Measurements from ENCODE around the gene HOXD8. TPM values are rescaled to one million over a fixed set of nuclear protein-coding genes. Genes with fewer than 3 reads are reported as not detected.

Gene HOXD8
- total and polyA plus RNA-seq, 10 of the 15 experiments (the other 5 are each of a cell fraction or from before 2014, with no cell fraction given) = not detected

GRCh38 chr2:176138923-176139660, 9.6 kb downstream of the HOXD8 start:
- no peak overlapping the region for H2AFZ ChIP-seq (ENCODE audit: control insufficient read depth, low read depth, low read length)
- in situ Hi-C loops (cut with MboI) = loop anchor here (25.0 kb wide), 1 partner anchor 1198 kb away; no protein-coding TSS in a partner anchor
- FAIRE-seq (no peak), ATAC-seq (no peak), DNase-seq (ENCODE audit: low read depth, low spot score) (no peak)
- H3K27me3 ChIP-seq (replicated peaks in 1 of 2; ENCODE audit: control insufficient read depth in 2 of 2, insufficient read depth in 2 of 2, low read length in 1 of 2) = peaks cover 2 to 11% of the 10 kb centered on the region in 2 experiments
- no peak overlapping the region for H3K9ac ChIP-seq (ENCODE audit: control insufficient read depth, insufficient read depth, low read length)
- no peaks in the 10 kb centered on the region for H3K79me2 ChIP-seq (ENCODE audit: control insufficient read depth, insufficient read depth, low read length)
- CTCF ChIA-PET = interaction anchor here (0.7 to 8.6 kb wide), 17 partner anchors 12 to 1010 kb away, joined by 3 to 157 read pairs (median 10); no protein-coding TSS in a partner anchor
- H3K27ac ChIP-seq (ENCODE audit: control insufficient read depth, insufficient read depth) = no peak overlapping the region
- TF ChIP-seq, protein P1, sequence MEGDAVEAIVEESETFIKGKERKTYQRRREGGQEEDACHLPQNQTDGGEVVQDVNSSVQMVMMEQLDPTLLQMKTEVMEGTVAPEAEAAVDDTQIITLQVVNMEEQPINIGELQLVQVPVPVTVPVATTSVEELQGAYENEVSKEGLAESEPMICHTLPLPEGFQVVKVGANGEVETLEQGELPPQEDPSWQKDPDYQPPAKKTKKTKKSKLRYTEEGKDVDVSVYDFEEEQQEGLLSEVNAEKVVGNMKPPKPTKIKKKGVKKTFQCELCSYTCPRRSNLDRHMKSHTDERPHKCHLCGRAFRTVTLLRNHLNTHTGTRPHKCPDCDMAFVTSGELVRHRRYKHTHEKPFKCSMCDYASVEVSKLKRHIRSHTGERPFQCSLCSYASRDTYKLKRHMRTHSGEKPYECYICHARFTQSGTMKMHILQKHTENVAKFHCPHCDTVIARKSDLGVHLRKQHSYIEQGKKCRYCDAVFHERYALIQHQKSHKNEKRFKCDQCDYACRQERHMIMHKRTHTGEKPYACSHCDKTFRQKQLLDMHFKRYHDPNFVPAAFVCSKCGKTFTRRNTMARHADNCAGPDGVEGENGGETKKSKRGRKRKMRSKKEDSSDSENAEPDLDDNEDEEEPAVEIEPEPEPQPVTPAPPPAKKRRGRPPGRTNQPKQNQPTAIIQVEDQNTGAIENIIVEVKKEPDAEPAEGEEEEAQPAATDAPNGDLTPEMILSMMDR (IDR thresholded peaks at IDR 0.05 in 2 of 3, conservative IDR thresholded peaks at IDR 0.05 in 1 of 3; ENCODE audit: control insufficient read depth in 2 of 3, extremely low read depth in 1 of 3, insufficient read depth in 1 of 3, low read depth in 3 of 3, low read length in 3 of 3) = no peak
- TF ChIP-seq JUNB (IDR thresholded peaks at IDR 0.05) (no peak), FOXM1 (IDR thresholded peaks at IDR 0.05; ENCODE audit: low read depth, low read length) (no peak), TARDBP (IDR thresholded peaks at IDR 0.05; ENCODE audit: borderline replicate concordance) (no peak), ATF7 (IDR thresholded peaks at IDR 0.05; ENCODE audit: low read depth) (no peak), HDGF (IDR thresholded peaks at IDR 0.05) (no peak), MEF2A (IDR thresholded peaks at IDR 0.05; ENCODE audit: insufficient read depth, low read depth, low read length) (no peak), ZNF217 (IDR thresholded peaks at IDR 0.05) (no peak), CHD1 (IDR thresholded peaks at IDR 0.05; ENCODE audit: low read depth, low read length) (no peak)
- TF ChIP-seq, protein P2, sequence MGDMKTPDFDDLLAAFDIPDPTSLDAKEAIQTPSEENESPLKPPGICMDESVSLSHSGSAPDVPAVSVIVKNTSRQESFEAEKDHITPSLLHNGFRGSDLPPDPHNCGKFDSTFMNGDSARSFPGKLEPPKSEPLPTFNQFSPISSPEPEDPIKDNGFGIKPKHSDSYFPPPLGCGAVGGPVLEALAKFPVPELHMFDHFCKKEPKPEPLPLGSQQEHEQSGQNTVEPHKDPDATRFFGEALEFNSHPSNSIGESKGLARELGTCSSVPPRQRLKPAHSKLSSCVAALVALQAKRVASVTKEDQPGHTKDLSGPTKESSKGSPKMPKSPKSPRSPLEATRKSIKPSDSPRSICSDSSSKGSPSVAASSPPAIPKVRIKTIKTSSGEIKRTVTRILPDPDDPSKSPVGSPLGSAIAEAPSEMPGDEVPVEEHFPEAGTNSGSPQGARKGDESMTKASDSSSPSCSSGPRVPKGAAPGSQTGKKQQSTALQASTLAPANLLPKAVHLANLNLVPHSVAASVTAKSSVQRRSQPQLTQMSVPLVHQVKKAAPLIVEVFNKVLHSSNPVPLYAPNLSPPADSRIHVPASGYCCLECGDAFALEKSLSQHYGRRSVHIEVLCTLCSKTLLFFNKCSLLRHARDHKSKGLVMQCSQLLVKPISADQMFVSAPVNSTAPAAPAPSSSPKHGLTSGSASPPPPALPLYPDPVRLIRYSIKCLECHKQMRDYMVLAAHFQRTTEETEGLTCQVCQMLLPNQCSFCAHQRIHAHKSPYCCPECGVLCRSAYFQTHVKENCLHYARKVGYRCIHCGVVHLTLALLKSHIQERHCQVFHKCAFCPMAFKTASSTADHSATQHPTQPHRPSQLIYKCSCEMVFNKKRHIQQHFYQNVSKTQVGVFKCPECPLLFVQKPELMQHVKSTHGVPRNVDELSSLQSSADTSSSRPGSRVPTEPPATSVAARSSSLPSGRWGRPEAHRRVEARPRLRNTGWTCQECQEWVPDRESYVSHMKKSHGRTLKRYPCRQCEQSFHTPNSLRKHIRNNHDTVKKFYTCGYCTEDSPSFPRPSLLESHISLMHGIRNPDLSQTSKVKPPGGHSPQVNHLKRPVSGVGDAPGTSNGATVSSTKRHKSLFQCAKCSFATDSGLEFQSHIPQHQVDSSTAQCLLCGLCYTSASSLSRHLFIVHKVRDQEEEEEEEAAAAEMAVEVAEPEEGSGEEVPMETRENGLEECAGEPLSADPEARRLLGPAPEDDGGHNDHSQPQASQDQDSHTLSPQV (IDR thresholded peaks at IDR 0.05) = no peak
- TF ChIP-seq, protein P3, sequence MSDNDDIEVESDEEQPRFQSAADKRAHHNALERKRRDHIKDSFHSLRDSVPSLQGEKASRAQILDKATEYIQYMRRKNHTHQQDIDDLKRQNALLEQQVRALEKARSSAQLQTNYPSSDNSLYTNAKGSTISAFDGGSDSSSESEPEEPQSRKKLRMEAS (IDR thresholded peaks at IDR 0.05; ENCODE audit: low read depth, low read length) = no peak
- H3K36me3 ChIP-seq (ENCODE audit: control insufficient read depth in 2 of 2, insufficient read depth in 2 of 2, low read length in 1 of 2) = no peaks in the 10 kb centered on the region
- H3K4me2 ChIP-seq (ENCODE audit: control insufficient read depth, insufficient read depth) = no peak overlapping the region
- no peak overlapping the region for H3K4me3 ChIP-seq
- POLR2A ChIA-PET = no interaction called here
- WGBS (ENCODE audit: insufficient coverage, insufficient replicate concordance, low lambda C conversion rate, missing lambda C conversion rate) = 42% methylated on average over 28 of the region's 28 CpGs
- intact Hi-C loops (cut with micrococcal nuclease; ENCODE audit: unreplicated experiment) = no loop called here
- no TSS peak for BruUV-seq (replicated peaks)
- RAD21 ChIA-PET (ENCODE audit: unreplicated experiment) = interaction anchor here (0.8 to 3.7 kb wide), 7 partner anchors 13 to 498 kb away, joined by 3 to 76 read pairs (median 4); no protein-coding TSS in a partner anchor
- no peaks in the 10 kb centered on the region; the same call in 2 of the 3 replicates for H3K9me3 ChIP-seq (replicated peaks; ENCODE audit: control insufficient read depth, insufficient read depth, low read length)
- SMC1A ChIA-PET (ENCODE audit: uncharacterized antibody, unreplicated experiment) = interaction anchor here (1.1 to 5.3 kb wide), 7 partner anchors 11 to 1009 kb away, joined by 3 to 58 read pairs (median 12); no protein-coding TSS in a partner anchor
- no peaks in the 10 kb centered on the region for H4K20me1 ChIP-seq (ENCODE audit: control insufficient read depth, insufficient read depth)
- no peaks in the 10 kb centered on the region for H3K4me1 ChIP-seq (ENCODE audit: control insufficient read depth, insufficient read depth, low read length)
